Stimulated activated CD8-positive, alpha-beta memory T cell treated with anti-CD3 and anti-CD28 coated beads, Interleukin-12 subunit alpha, Interleukin-12 subunit beta, amount 100 ng/mL, for 24 hours (primary cell): Measurements from ENCODE around the gene ARFGEF2.

ENCODE experiments used
- DNase-seq: peaks from one replicate; pipeline ENCODE4 v3.0.0-alpha.2; 2020; ENCODE audit errors: extremely low read depth

ARFGEF2 gene

GRCh38 chr20:48899881-48900280, 21.6 kb upstream of the ARFGEF2 start:
- DNase-seq, result no peak

GRCh38 chr20:48901326-48901725, 20.2 kb upstream of the ARFGEF2 start:
- no peak for DNase-seq

GRCh38 chr20:48903705-48904104, 17.8 kb upstream of the ARFGEF2 start:
- DNase-seq, result no peak

GRCh38 chr20:48904566-48905296, 16.8 kb upstream of the ARFGEF2 start:
- peak; percentile 19 for DNase-seq

GRCh38 chr20:48905297-48905647, 16.2 kb upstream of the ARFGEF2 start:
- no peak for DNase-seq

GRCh38 chr20:48906221-48906877, 15.2 kb upstream of the ARFGEF2 start:
- no peak for DNase-seq

- no peak for DNase-seq
Observed at GRCh38 chr20:48908656-48909319, 12.7 kb upstream of the ARFGEF2 start.

- no peak for DNase-seq
Observed at GRCh38 chr20:48909910-48910309, 11.6 kb upstream of the ARFGEF2 start.

GRCh38 chr20:48910347-48910781, 11.1 kb upstream of the ARFGEF2 start:
- no peak for DNase-seq

- DNase-seq, result no peak
Observed at GRCh38 chr20:48912065-48912464, 9.4 kb upstream of the ARFGEF2 start.

- no peak for DNase-seq
Observed at GRCh38 chr20:48916699-48917098, 4.8 kb upstream of the ARFGEF2 start.

- DNase-seq, result no peak
Observed at GRCh38 chr20:48919336-48919881, 2.1 kb upstream of the ARFGEF2 start.

GRCh38 chr20:48919882-48920526, 1.5 kb upstream of the ARFGEF2 start:
- DNase-seq, result no peak

GRCh38 chr20:48920527-48921167, 864 bp upstream of the ARFGEF2 start:
- DNase-seq, result no peak

GRCh38 chr20:48921883-48922820, 641 bp downstream of the ARFGEF2 start:
- peak; percentile 20 for DNase-seq

GRCh38 chr20:48923149-48923718, 1.7 kb downstream of the ARFGEF2 start:
- DNase-seq, result no peak

- no peak for DNase-seq
Observed at GRCh38 chr20:48924756-48925109, 3.2 kb downstream of the ARFGEF2 start.

GRCh38 chr20:48926267-48926666, 4.8 kb downstream of the ARFGEF2 start:
- no peak for DNase-seq

- DNase-seq, result no peak
Observed at GRCh38 chr20:48926821-48927220, 5.3 kb downstream of the ARFGEF2 start.
